SK-N-SH treated with all-trans-retinoic acid at 6 μM for 48 hours (cell line): ENCODE measurements around the gene SYNJ2.

Source experiments
- ARNTL ChIP-seq: fragments of 450-650 bp; formaldehyde crosslinking; IDR thresholded peaks from 2 replicates; pipeline ENCODE4 v1.5.0; 2020; ENCODE audit warnings: low read depth, mild to moderate bottlenecking, moderate library complexity, borderline replicate concordance
- CSDC2 ChIP-seq: fragments of 250-450 bp; sonication (Bioruptor Pico); IDR thresholded peaks from 2 replicates; pipeline ENCODE4 v1.5.0; 2020; ENCODE audit warnings: mild to moderate bottlenecking, moderate library complexity
- GLIS3 ChIP-seq: fragments of 250-450 bp; sonication (Bioruptor Pico); IDR thresholded peaks from 2 replicates; pipeline ENCODE4 v1.5.0; 2020; ENCODE audit warnings: mild to moderate bottlenecking, moderate library complexity
- PATZ1 ChIP-seq: fragments of 250-450 bp; sonication (Bioruptor Pico); IDR thresholded peaks from 2 replicates; pipeline ENCODE4 v1.8.0; 2020; ENCODE audit warnings: mild to moderate bottlenecking, moderate library complexity, borderline replicate concordance
- POU6F1 ChIP-seq: fragments of 250-450 bp; sonication (Bioruptor Pico); IDR thresholded peaks from 2 replicates; pipeline ENCODE4 v1.8.0; 2021; ENCODE audit warnings: low read depth, mild to moderate bottlenecking, moderate library complexity, borderline replicate concordance
- PPARA ChIP-seq: fragments of 250-450 bp; sonication (Bioruptor Pico); IDR thresholded peaks from 2 replicates; pipeline ENCODE4 v1.5.0; 2020; ENCODE audit warnings: mild to moderate bottlenecking, borderline replicate concordance
- RARB ChIP-seq: fragments of 250-450 bp; sonication (Bioruptor Pico); IDR thresholded peaks from 2 replicates; pipeline ENCODE4 v1.8.0; 2021; ENCODE audit warnings: mild to moderate bottlenecking, moderate library complexity
- ZFP3 ChIP-seq: fragments of 250-450 bp; sonication (Bioruptor Pico); IDR thresholded peaks from 2 replicates; pipeline ENCODE4 v1.5.0; 2020; ENCODE audit warnings: mild to moderate bottlenecking, moderate library complexity
- ZFP30 ChIP-seq: fragments of 450-650 bp; formaldehyde crosslinking; IDR thresholded peaks from 2 replicates; pipeline ENCODE4 v1.5.0; 2022; ENCODE audit warnings: mild to moderate bottlenecking, moderate library complexity
- ZNF8 ChIP-seq: fragments of 450-650 bp; formaldehyde crosslinking; IDR thresholded peaks from 2 replicates; pipeline ENCODE4 v1.5.0; 2020; ENCODE audit warnings: mild to moderate bottlenecking, moderate library complexity

- TF ChIP-seq ZFP30 (CRISPR knock-in tag) (no peak), ZFP3 (CRISPR knock-in tag) (no peak), POU6F1 (CRISPR knock-in tag) (no peak), ARNTL (CRISPR knock-in tag) (no peak), PPARA (CRISPR knock-in tag) (no peak), ZNF8 (CRISPR knock-in tag) (no peak), PATZ1 (no peak), RARB (CRISPR knock-in tag) (no peak), CSDC2 (CRISPR knock-in tag) (no peak), GLIS3 (no peak)
These were observed 87.5 kb downstream of the SYNJ2 start for GRCh38 chr6:158068893-158069799.
